Mucosa of descending colon (tissue), 3 donors: Measurements from ENCODE around the gene PPP3CA. TPM values are rescaled to one million over a fixed set of nuclear protein-coding genes. Genes with fewer than 3 reads are reported as not detected.
A peak's percentile ranks its signal among the peaks of the same experiment; 100 is the strongest.

Experiments
- ATAC-seq: fragments of 200-7000 bp; cut with Tn5 transposase; one replicate; pipeline ENCODE4 v1.9.1; 2020; ENCODE audit warnings: mild to moderate bottlenecking, moderate library complexity
- DNase-seq, 3 donors: peaks; one replicate each; pipeline ENCODE4 v3.0.0-alpha.2; 2020
- H3K36me3 ChIP-seq: fragments of 200-600 bp; one replicate; pipeline ENCODE4 v1.8.0; 2021; ENCODE audit warnings: low read depth, mild to moderate bottlenecking
- H3K4me1 ChIP-seq: fragments of 200-600 bp; one replicate; pipeline ENCODE4 v1.8.0; 2021; ENCODE audit warnings: low read depth, mild to moderate bottlenecking
- H3K4me3 ChIP-seq: fragments of 200-600 bp; one replicate; pipeline ENCODE4 v1.8.0; 2021; ENCODE audit warnings: mild to moderate bottlenecking
- H3K9me3 ChIP-seq: fragments of 200-600 bp; one replicate; pipeline ENCODE4 v1.8.0; 2021; ENCODE audit warnings: mild to moderate bottlenecking
- intact Hi-C, 2 donors: fragments of 100-400 bp; cut with DNase I in 1 of 2; cut with micrococcal nuclease in 1 of 2; formaldehyde crosslinking; loops; one replicate each; pipeline versions ENCODE4 v1.11.0 to v1.11.1; 2022; cut with DNase I, micrococcal nuclease
- total RNA-seq, 3 donors: library from RNA; stranded (reverse); fragmentation: NEBNext Ultra II Directional in 2 of 3; extraction: Animal tissue kit (Norgen Biotek cat#: 25700) in 2 of 3; gene quantifications; one replicate each; pipeline versions ENCODE4 v1.2.1 to v1.2.4, GENCODE V29; 2021 to 2023
- TF ChIP-seq, protein P1 (sequence below): fragments of 200-600 bp; IDR thresholded peaks from one replicate; pipeline ENCODE4 v1.8.0; 2022; ENCODE audit warnings: antibody characterized with exemption, mild to moderate bottlenecking
- donor health status: DM: no; HTN: no; CAD: no; lungs with moderate emphysema.
- donor health status: DM: no; HTN: no; CAD: no.
- donor health status: DM: no; HTN: yes; CAD: no.

The PPP3CA gene
- total RNA-seq, 3 donors from 2014 or later = 38.3 to 47.6 (median 40.4) TPM

DNA sequence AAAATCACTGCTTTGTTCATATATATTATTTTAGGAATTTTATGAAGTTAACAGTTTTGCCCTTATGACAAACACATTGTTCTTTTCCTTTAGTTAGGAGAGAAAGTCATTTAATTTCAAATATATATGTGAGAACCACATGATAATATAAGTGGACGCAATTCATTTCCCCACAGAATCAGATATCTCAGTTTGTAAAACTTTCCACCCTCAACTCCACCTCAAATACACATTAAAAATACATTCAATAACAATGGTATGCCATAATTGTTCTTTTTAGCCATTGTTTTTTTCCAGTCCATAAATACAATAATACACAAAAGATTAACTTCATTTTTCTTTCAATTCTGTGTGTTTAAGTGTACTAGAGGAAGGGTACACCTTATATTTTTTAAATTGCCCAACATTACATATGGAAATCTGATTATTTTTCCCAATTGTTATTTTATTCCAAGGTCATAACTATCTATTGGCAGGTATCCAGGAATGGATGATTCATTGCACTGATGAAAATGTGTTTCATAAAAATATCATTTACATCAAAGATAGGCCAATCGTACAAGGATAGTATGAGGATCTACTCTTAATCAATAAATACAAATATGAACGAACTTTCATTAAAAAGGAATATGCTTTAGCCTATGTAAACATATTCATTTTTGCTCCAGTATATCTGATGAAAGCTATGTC is 125.0 kb downstream of the PPP3CA start:
- ATAC-seq (no peak), DNase-seq (no peak)
- peaks cover 13% of the 10 kb centered on the region for H3K4me1 ChIP-seq
- H3K4me3 ChIP-seq = no peak overlapping the region
- H3K9me3 ChIP-seq = no peaks in the 10 kb centered on the region
- TF ChIP-seq, protein P1, sequence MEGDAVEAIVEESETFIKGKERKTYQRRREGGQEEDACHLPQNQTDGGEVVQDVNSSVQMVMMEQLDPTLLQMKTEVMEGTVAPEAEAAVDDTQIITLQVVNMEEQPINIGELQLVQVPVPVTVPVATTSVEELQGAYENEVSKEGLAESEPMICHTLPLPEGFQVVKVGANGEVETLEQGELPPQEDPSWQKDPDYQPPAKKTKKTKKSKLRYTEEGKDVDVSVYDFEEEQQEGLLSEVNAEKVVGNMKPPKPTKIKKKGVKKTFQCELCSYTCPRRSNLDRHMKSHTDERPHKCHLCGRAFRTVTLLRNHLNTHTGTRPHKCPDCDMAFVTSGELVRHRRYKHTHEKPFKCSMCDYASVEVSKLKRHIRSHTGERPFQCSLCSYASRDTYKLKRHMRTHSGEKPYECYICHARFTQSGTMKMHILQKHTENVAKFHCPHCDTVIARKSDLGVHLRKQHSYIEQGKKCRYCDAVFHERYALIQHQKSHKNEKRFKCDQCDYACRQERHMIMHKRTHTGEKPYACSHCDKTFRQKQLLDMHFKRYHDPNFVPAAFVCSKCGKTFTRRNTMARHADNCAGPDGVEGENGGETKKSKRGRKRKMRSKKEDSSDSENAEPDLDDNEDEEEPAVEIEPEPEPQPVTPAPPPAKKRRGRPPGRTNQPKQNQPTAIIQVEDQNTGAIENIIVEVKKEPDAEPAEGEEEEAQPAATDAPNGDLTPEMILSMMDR = no peak
- no peaks in the 10 kb centered on the region for H3K36me3 ChIP-seq
- intact Hi-C loops = no loop called here

DNA sequence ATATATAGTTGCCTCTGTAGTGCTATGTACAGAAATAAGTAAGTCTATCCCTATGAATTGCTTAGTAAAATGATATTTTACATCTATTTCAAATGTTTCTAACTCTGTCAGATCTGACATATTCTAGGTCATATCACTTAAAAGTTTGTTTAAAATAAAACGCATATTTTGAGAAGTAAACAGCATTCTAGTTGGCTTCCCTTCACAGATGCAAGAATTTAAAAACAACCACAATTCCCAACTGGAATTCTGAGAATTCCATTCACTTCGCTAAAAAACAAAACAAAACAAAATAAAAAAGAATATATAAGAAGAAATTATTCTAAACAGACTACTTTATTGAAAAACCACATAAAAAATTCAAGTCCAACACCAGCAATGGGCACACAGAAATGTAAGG is 126.0 kb downstream of the PPP3CA start:
- H3K9me3 ChIP-seq = no peaks in the 10 kb centered on the region
- DNase-seq = no peak
- no peak overlapping the region for H3K4me3 ChIP-seq
- no peaks in the 10 kb centered on the region for H3K36me3 ChIP-seq
- TF ChIP-seq, protein P1 = no peak
- peaks cover 17% of the 10 kb centered on the region for H3K4me1 ChIP-seq
- ATAC-seq = no peak
- intact Hi-C loops = no loop called here

DNA sequence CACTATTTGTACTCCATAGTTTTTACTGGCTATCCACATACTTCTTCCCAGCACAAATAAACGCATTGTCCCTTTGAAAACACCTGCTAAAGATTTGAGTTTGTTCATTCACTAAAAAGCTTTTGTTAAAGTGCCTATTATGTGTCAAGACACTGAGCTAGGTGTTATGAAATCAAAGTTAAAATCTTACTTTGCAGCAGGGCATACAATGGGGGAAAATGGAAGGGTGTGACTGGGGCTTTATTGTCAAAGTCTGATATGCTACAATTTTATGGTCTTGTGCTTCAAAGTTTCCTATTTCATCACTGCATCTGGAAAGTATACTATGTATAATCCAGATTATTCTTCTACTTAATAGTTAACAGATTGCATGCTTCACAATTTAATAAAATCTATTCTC is 128.4 kb downstream of the PPP3CA start:
- H3K36me3 ChIP-seq = no peaks in the 10 kb centered on the region
- no peak overlapping the region for H3K4me3 ChIP-seq
- no peaks in the 10 kb centered on the region for H3K9me3 ChIP-seq
- H3K4me1 ChIP-seq = peaks cover 17% of the 10 kb centered on the region
- DNase-seq = no peak
- intact Hi-C loops = no loop called here
- ATAC-seq = peak; percentile 92
- TF ChIP-seq, protein P1 = no peak

DNA sequence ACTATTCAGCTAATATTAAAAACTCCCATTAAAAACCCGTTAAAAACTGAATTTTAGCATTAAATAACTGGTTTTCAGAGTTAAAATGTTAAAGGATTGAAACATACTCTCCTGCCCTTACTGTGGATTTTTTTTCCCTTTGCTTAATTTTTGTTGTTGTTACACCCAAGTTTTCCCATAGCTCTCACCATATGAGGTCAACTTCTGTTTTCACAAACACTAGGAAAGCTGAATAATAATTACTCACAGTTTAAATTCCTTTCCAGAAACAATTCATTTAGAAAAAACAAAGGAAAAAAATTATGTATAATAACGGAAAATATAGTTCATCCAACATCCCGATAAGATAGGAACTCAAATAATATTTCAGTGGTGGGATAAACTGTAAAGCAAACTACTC is 129.0 kb downstream of the PPP3CA start:
- intact Hi-C loops = no loop called here
- peaks cover 17% of the 10 kb centered on the region for H3K4me1 ChIP-seq
- DNase-seq (no peak), ATAC-seq (no peak)
- no peaks in the 10 kb centered on the region for H3K36me3 ChIP-seq
- no peaks in the 10 kb centered on the region for H3K9me3 ChIP-seq
- TF ChIP-seq, protein P1 = no peak
- no peak overlapping the region for H3K4me3 ChIP-seq

DNA sequence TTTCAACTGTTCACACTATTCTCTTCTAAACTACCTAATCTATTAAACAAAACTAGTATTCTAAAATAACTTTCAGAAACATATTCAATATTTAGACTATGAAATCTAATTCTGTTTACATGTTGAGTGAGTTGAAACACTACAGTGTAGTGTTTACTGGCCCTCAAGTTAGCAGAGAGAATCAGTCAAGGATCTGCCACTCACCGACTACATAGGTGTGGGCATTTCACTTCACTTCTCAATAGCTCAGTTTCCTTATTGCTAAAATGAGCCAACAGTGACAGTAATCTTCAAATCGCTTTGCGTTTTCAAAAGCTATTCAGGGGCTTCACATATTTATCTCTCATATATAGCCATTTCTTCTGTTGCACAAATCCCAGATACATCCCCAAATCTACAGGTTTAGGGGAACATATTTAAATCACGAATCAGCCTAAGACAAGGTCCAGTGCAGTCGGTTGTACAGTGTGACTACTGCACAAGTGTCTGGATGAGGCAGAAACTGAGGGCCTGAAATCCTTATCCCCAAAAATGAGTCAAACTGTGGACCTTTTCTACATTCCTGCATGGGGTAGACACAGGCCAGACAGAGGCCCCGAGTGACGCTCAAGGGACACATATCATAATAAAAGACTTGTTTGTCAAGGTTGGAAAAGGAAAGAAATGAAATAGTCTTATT is 129.8 kb downstream of the PPP3CA start:
- no peaks in the 10 kb centered on the region for H3K36me3 ChIP-seq
- peak; percentile 84 for ATAC-seq
- peaks cover 17% of the 10 kb centered on the region for H3K4me1 ChIP-seq
- intact Hi-C loops = no loop called here
- no peak overlapping the region for H3K4me3 ChIP-seq
- no peaks in the 10 kb centered on the region for H3K9me3 ChIP-seq
- TF ChIP-seq, protein P1 = no peak
- DNase-seq = no peak
